HS-5 (cell line): Measurements from ENCODE around the gene CFAP58.

Experiments
- DNase-seq: peaks from one replicate; pipeline ENCODE4 v3.0.0-alpha.2; 2012; ENCODE audit warnings: low read depth

Gene CFAP58

GRCh38 chr10:104353325-104354048, at the start of gene CFAP58:
TSS of gene CFAP58 (plus strand) at chr10:104353833. CDS start at chr10:104353898, 65 bp downstream.
- no peak for DNase-seq

GRCh38 chr10:104304356-104304745, 49.3 kb upstream of the CFAP58 start:
- no peak for DNase-seq

- DNase-seq, result no peak
These were observed 48.7 kb upstream of the CFAP58 start for GRCh38 chr10:104304927-104305326.

GRCh38 chr10:104306897-104307296, 46.7 kb upstream of the CFAP58 start:
- DNase-seq, result no peak

- no peak for DNase-seq
These were observed 45.8 kb upstream of the CFAP58 start for GRCh38 chr10:104307576-104308438.

GRCh38 chr10:104308439-104308903, 45.2 kb upstream of the CFAP58 start:
- no peak for DNase-seq

GRCh38 chr10:104309980-104310978, 43.4 kb upstream of the CFAP58 start:
- DNase-seq, result peak; percentile 76

- DNase-seq, result no peak
These were observed 42.4 kb upstream of the CFAP58 start for GRCh38 chr10:104311184-104311720.

GRCh38 chr10:104314591-104315485, 38.8 kb upstream of the CFAP58 start:
- no peak for DNase-seq

- no peak for DNase-seq
These were observed 38.1 kb upstream of the CFAP58 start for GRCh38 chr10:104315486-104315921.

- no peak for DNase-seq
These were observed 37.1 kb upstream of the CFAP58 start for GRCh38 chr10:104316321-104317099.

- no peak for DNase-seq
These were observed 36.3 kb upstream of the CFAP58 start for GRCh38 chr10:104317269-104317710.

- no peak for DNase-seq
These were observed 35.8 kb upstream of the CFAP58 start for GRCh38 chr10:104317726-104318299.

GRCh38 chr10:104318326-104318725, 35.3 kb upstream of the CFAP58 start:
- DNase-seq, result no peak

- no peak for DNase-seq
These were observed 34.6 kb upstream of the CFAP58 start for GRCh38 chr10:104318810-104319741.

- no peak for DNase-seq
These were observed 32.4 kb upstream of the CFAP58 start for GRCh38 chr10:104321226-104321625.

GRCh38 chr10:104321725-104322415, 31.8 kb upstream of the CFAP58 start:
- DNase-seq, result no peak

GRCh38 chr10:104322416-104322782, 31.2 kb upstream of the CFAP58 start:
- DNase-seq, result no peak
